GM12864 (cell line): ENCODE data around the gene ADGRG7.

Experiments used
- DNase-seq: peaks from one replicate; pipeline ENCODE4 v3.0.0-alpha.2; 2011; ENCODE audit warnings: low read depth
- H3K4me3 ChIP-seq: 2 replicates; pipeline ENCODE4 v1.5.1; 2011; ENCODE audit warnings: mild to moderate bottlenecking, low read depth, low read length, control low read depth
- CTCF ChIP-seq: IDR thresholded peaks from 2 replicates; pipeline ENCODE4 v1.5.1; 2011; ENCODE audit warnings: low read depth, mild to moderate bottlenecking, moderate library complexity, low read length, control low read depth, inconsistent platforms; ENCODE audit errors: missing control alignments

The ADGRG7 gene

GRCh38 chr3:100708989-100709841 lies 99.8 kb downstream of the ADGRG7 start, which contains the start of gene TFG:
TSS of gene TFG (plus strand) at chr3:100709494. CDS start at chr3:100713686, 4,192 bp downstream.
- TF ChIP-seq CTCF, result no peak
- peak within 1 kb of the TSS; percentile 79 for H3K4me3 ChIP-seq
- DNase-seq, result peak; percentile 96

GRCh38 chr3:100709842-100710260 lies 100.5 kb downstream of the ADGRG7 start:
- no peak for TF ChIP-seq CTCF
- no peak for DNase-seq
- H3K4me3 ChIP-seq, result peak overlapping the region; percentile 79

GRCh38 chr3:100710261-100710968 lies 101.0 kb downstream of the ADGRG7 start:
- TF ChIP-seq CTCF, result peak; percentile 48
- DNase-seq, result peak; percentile 59

GRCh38 chr3:100715176-100715575 lies 105.8 kb downstream of the ADGRG7 start:
- TF ChIP-seq CTCF, result no peak
- no peak for DNase-seq
- no peak overlapping the region for H3K4me3 ChIP-seq

More at GRCh38 chr3:100710261-100710968, 101.0 kb downstream of the ADGRG7 start:
- H3K4me3 ChIP-seq, result peak overlapping the region; percentile 79

GRCh38 chr3:100717063-100717462 lies 107.7 kb downstream of the ADGRG7 start:
- DNase-seq, result no peak
- H3K4me3 ChIP-seq, result no peak overlapping the region

GRCh38 chr3:100717637-100718487 lies 108.5 kb downstream of the ADGRG7 start:
- no peak overlapping the region for H3K4me3 ChIP-seq
- no peak for TF ChIP-seq CTCF
- DNase-seq, result no peak

More at GRCh38 chr3:100717063-100717462, 107.7 kb downstream of the ADGRG7 start:
- TF ChIP-seq CTCF, result no peak
